GM23338 (cell line): Measurements from ENCODE around the gene FBL. TPM values are rescaled to one million over a fixed set of nuclear protein-coding genes. Genes with fewer than 3 reads are reported as not detected.
A peak's percentile ranks its signal among the peaks of the same experiment; 100 is the strongest.
"Not testable (repeated sequence)": the region's sequence is repeated elsewhere in the genome, so short reads cannot be mapped to it uniquely, and the experiment has no call there.

ENCODE experiments used
- ATAC-seq: fragments of 200-7000 bp; cut with Tn5 transposase; 3 replicates; pipeline ENCODE4 v1.9.1; 2020
- DNase-seq: peaks from one replicate; pipeline ENCODE4 v3.0.0-alpha.2; 2015; ENCODE audit warnings: low spot score
- H2AFZ ChIP-seq: fragments of 200-600 bp; sonication (generic); 2 replicates; pipeline ENCODE4 v1.8.0; 2016; ENCODE audit warnings: antibody characterized with exemption, mild to moderate bottlenecking, moderate library complexity
- H3F3A ChIP-seq: fragments of 200-600 bp; sonication (generic); replicated peaks from 2 replicates; pipeline ENCODE4 v1.8.0; 2017; ENCODE audit warnings: antibody characterized with exemption, mixed run types, low read depth
- H3K27ac ChIP-seq: fragments of 200-600 bp; sonication (generic); 2 replicates; pipeline ENCODE4 v1.6.1; 2016; ENCODE audit warnings: low read depth
- H3K27me3 ChIP-seq: fragments of 200-600 bp; sonication (generic); 2 replicates; pipeline ENCODE4 v1.8.0; 2016; ENCODE audit warnings: mild to moderate bottlenecking, mixed run types, moderate library complexity; ENCODE audit not compliant: insufficient read depth
- H3K36me3 ChIP-seq: fragments of 200-600 bp; sonication (generic); 2 replicates; pipeline ENCODE4 v1.8.0; 2016; ENCODE audit warnings: mild to moderate bottlenecking; ENCODE audit not compliant: insufficient read depth
- H3K4me1 ChIP-seq: fragments of 200-600 bp; sonication (generic); 2 replicates; pipeline ENCODE4 v1.8.0; 2016; ENCODE audit warnings: mild to moderate bottlenecking, moderate library complexity; ENCODE audit not compliant: insufficient read depth
- H3K4me2 ChIP-seq: fragments of 200-600 bp; sonication (generic); 2 replicates; pipeline ENCODE4 v1.7.1; 2017; ENCODE audit warnings: mixed run types
- H3K4me3 ChIP-seq: fragments of 200-600 bp; sonication (generic); 2 replicates; pipeline ENCODE4 v1.6.1; 2016; ENCODE audit warnings: mixed run types
- H3K79me2 ChIP-seq: fragments of 200-600 bp; sonication (generic); replicated peaks from 2 replicates; pipeline ENCODE4 v1.8.0; 2017; ENCODE audit warnings: mild to moderate bottlenecking; ENCODE audit not compliant: insufficient read depth
- H3K9me2 ChIP-seq: fragments of 200-600 bp; sonication (generic); 2 replicates; pipeline ENCODE4 v1.8.0; 2017; ENCODE audit not compliant: insufficient read depth
- H4K20me1 ChIP-seq: fragments of 200-600 bp; sonication (generic); replicated peaks from 2 replicates; pipeline ENCODE4 v1.8.0; 2017; ENCODE audit warnings: mild to moderate bottlenecking; ENCODE audit not compliant: insufficient read depth
- H3K27ac Mint-ChIP-seq: 2 replicates; pipeline ENCODE4 v1.8.0; 2020; ENCODE audit warnings: inconsistent platforms, mild to moderate bottlenecking, moderate library complexity, mixed read lengths
- H3K27me3 Mint-ChIP-seq: 3 replicates; pipeline ENCODE4 v1.8.0; 2022; ENCODE audit warnings: low read depth, mild to moderate bottlenecking, moderate library complexity, mixed read lengths, inconsistent platforms; ENCODE audit not compliant: insufficient read depth, poor library complexity
- H3K36me3 Mint-ChIP-seq: 3 replicates; pipeline ENCODE4 v1.8.0; 2021; ENCODE audit warnings: low read depth, mild to moderate bottlenecking, inconsistent platforms, moderate library complexity, mixed read lengths
- H3K4me1 Mint-ChIP-seq: 3 replicates; pipeline ENCODE4 v1.8.0; 2020; ENCODE audit warnings: mild to moderate bottlenecking, inconsistent platforms, mixed read lengths
- H3K4me3 Mint-ChIP-seq: 3 replicates; pipeline ENCODE4 v1.8.0; 2021; ENCODE audit warnings: moderate library complexity, mild to moderate bottlenecking, inconsistent platforms, mixed read lengths
- H3K9me3 Mint-ChIP-seq: 3 replicates; pipeline ENCODE4 v1.8.0; 2020; ENCODE audit warnings: moderate library complexity, mild to moderate bottlenecking, inconsistent platforms, mixed read lengths
- polyA plus RNA-seq: library from polyadenylated mRNA; unstranded; fragments of >200 nt; fragmentation: Nextera tagmentation; extraction: Ambion mirVana; gene quantifications from 2 replicates; pipeline ENCODE4 v1.2.1, GENCODE V29; 2016
- total RNA-seq: library from RNA; depleted of rRNA; stranded (reverse); fragments of >200 nt; shearing (Covaris generic); gene quantifications from 2 replicates; pipeline ENCODE4 v1.2.3, GENCODE V29; 2014
- TF ChIP-seq, protein P1 (sequence below), 2 experiments: fragments of 200-600 bp in 1 of 2; sonication (generic) in 1 of 2; conservative IDR thresholded peaks; 2 replicates each; pipeline versions ENCODE4 v1.5.1 to v1.6.1; 2016 to 2017; ENCODE audit warnings: antibody characterized with exemption in 2 of 2, low read depth in 2 of 2, mild to moderate bottlenecking in 2 of 2, moderate library complexity in 1 of 2

The FBL gene
- total and polyA plus RNA-seq, 2 experiments from 2014 or later: 403 to 553 TPM

DNA sequence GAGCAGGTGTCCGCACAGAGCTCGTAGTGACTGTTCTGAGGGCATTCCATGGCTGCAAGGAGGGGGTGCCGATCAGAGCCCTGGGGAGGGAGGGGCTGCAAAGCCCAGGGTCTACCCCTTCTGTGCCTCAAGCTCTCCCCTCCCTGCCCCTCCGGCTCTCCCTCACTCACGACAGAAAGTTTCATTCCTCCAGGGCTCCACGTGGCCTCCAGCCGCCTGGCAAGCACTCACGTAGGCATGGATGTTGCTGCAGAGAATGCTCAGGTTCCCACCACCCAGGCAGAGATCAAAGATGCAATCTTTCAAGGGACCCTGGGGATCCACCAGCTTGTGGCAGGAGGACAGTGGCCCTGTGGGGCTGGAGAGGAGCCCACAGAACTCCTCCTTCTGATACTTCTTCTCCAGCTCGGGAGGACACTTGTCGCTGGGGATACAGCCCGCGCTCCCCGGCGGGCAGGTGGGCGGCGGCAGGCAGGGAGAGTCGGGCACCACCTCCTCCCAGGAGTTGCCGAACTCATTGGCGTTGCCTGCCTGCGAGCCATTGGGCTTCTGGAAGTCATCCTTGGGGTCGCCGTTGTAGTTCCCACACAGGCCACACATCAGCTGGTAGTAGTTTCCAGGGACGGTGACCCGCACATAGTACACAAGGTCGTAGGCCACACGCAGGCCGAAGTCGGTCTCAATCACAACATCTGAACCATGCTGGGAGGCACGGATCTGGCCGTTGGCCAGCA is 39.8 kb upstream of the FBL start:
- H3K9me2 ChIP-seq, H2AFZ ChIP-seq, H4K20me1 ChIP-seq, H3K27me3 Mint-ChIP-seq, H3K4me1 ChIP-seq, H3K27ac ChIP-seq, H3K4me2 ChIP-seq, H3K36me3 Mint-ChIP-seq, H3K27me3 ChIP-seq, H3K36me3 ChIP-seq, H3K79me2 ChIP-seq, H3K4me3 ChIP-seq, H3K4me1 Mint-ChIP-seq, H3K4me3 Mint-ChIP-seq, H3K27ac Mint-ChIP-seq, H3F3A ChIP-seq, DNase-seq, H3K9me3 Mint-ChIP-seq: not testable (repeated sequence)
- peak; percentile 22; the same call in 2 of the 3 replicates for ATAC-seq

DNA sequence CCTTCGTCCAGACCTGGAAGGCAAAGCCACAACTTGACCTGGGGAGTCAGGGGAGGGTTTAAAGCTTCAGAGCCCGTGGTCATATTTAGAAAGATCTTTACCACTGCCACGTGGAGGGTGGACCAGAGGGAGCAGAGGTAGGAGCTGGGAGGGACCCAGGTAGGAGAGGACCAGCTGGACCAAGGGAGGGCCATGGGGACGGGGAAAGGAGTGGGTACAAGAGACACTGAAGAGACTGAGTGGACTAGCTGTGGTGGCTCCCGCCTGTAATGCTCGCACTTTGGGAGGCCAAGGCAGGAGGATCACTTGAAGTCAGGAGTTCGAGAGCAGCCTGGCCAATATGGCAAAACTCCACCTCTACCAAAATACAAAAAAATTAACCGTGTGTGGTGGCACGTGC is 38.5 kb upstream of the FBL start:
- not testable (repeated sequence) for H3K4me3 ChIP-seq, H3K27ac ChIP-seq, H3K9me3 Mint-ChIP-seq, H3K9me2 ChIP-seq, H4K20me1 ChIP-seq, H3K27me3 ChIP-seq, H3K4me1 Mint-ChIP-seq, H3F3A ChIP-seq, H3K79me2 ChIP-seq, ATAC-seq, H3K4me2 ChIP-seq, H3K4me1 ChIP-seq, H3K27ac Mint-ChIP-seq, H3K27me3 Mint-ChIP-seq, H3K36me3 Mint-ChIP-seq, H3K36me3 ChIP-seq, H2AFZ ChIP-seq, H3K4me3 Mint-ChIP-seq, DNase-seq

DNA sequence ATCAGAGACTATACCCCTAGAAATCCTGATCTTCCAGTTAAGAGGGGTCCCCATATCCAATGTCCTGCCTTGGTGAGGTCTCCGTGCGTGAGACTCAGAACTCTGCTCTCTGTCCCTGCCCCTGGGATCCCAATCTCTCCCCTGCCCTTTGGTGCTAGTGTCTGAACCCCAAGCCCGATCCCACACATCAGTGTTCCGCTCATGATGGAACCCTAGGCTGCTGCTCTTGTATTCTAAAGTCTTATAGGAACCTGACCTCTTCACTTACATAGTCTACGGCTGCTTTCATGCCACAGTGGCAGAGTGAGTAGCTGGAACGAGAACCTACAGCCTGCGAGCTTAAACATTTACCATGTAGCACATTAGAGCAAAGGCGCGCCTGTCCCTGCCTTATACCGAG is 36.5 kb upstream of the FBL start:
- not testable (repeated sequence) for H3F3A ChIP-seq, H2AFZ ChIP-seq, H4K20me1 ChIP-seq, H3K36me3 ChIP-seq, H3K27me3 ChIP-seq, H3K9me2 ChIP-seq, H3K4me3 ChIP-seq, H3K4me1 ChIP-seq, H3K27me3 Mint-ChIP-seq, ATAC-seq, DNase-seq, H3K27ac Mint-ChIP-seq, H3K4me2 ChIP-seq, H3K79me2 ChIP-seq, H3K36me3 Mint-ChIP-seq, H3K27ac ChIP-seq, H3K4me3 Mint-ChIP-seq, H3K4me1 Mint-ChIP-seq, H3K9me3 Mint-ChIP-seq

DNA sequence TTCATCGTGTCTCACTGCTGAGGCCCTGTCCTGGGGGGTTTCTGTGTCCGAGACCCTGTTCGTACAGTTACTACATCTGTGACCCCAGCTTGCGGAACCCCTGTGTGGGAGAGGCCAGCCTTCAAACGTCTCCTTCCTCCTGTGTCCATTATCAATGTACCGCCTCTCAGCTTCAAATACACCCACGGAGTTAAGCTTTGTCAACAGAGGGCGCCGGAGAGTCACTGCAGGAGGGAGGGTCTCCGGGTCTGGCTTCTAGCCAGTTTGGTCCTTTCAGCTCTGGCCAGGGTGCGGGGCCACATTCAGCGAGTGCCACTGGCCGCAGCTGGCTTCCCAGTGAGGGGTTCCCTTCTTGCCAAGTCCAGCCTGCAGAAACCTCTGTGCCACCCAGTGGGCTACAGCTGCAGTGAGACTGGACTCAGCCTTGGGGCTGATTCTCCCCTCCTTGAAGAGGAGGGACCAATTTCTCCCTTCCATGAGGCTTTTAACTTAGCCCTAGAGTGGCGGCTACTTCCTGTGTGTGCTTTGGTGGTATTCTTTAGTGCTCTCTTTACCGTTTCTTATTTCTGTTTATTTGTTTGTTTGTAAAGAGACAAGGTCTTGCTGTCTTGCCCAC is 35.4 kb upstream of the FBL start:
- H3K4me1 Mint-ChIP-seq, H3K36me3 Mint-ChIP-seq, H3K27me3 ChIP-seq, H3K79me2 ChIP-seq, H3K4me3 Mint-ChIP-seq, H3K36me3 ChIP-seq, H3K9me3 Mint-ChIP-seq, H3K4me3 ChIP-seq, H3K27ac ChIP-seq, H3K4me1 ChIP-seq, H3K9me2 ChIP-seq, H4K20me1 ChIP-seq, H3K4me2 ChIP-seq, H2AFZ ChIP-seq, H3K27ac Mint-ChIP-seq, H3K27me3 Mint-ChIP-seq, H3F3A ChIP-seq: not testable (repeated sequence)
- peak; percentile 92 for ATAC-seq
- DNase-seq: peak; percentile 87
- TF ChIP-seq, protein P1, sequence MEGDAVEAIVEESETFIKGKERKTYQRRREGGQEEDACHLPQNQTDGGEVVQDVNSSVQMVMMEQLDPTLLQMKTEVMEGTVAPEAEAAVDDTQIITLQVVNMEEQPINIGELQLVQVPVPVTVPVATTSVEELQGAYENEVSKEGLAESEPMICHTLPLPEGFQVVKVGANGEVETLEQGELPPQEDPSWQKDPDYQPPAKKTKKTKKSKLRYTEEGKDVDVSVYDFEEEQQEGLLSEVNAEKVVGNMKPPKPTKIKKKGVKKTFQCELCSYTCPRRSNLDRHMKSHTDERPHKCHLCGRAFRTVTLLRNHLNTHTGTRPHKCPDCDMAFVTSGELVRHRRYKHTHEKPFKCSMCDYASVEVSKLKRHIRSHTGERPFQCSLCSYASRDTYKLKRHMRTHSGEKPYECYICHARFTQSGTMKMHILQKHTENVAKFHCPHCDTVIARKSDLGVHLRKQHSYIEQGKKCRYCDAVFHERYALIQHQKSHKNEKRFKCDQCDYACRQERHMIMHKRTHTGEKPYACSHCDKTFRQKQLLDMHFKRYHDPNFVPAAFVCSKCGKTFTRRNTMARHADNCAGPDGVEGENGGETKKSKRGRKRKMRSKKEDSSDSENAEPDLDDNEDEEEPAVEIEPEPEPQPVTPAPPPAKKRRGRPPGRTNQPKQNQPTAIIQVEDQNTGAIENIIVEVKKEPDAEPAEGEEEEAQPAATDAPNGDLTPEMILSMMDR (conservative IDR thresholded peaks at IDR 0.05; ENCODE audit: low read depth in 2 of 2): peak; percentile 40 to 72

DNA sequence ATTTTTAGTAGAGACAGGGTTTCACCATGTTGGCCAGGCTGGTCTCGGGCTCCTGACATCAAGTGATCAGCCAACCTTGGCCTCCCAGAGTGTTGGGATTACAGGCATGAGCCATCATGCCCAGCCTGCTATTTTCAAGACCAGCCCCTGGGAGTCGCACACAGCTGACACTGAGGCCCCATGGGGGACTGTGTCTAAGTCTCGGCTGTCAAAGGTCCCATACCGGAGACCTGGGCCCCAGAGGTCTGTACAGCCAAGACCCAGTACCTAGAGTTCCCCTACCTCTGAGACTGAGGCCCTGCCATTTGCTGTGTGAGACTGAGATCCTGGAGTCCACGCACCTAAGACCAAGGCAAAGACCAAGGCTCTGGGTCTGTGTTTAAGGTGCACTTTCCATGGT is 34.1 kb upstream of the FBL start:
- H3K9me2 ChIP-seq, ATAC-seq, H4K20me1 ChIP-seq, H3K27me3 Mint-ChIP-seq, H3K79me2 ChIP-seq, H3K4me1 Mint-ChIP-seq, H3K4me1 ChIP-seq, H3K4me3 ChIP-seq, H3K27me3 ChIP-seq, H3K27ac Mint-ChIP-seq, H3K27ac ChIP-seq, H3K4me2 ChIP-seq, DNase-seq, H3K36me3 Mint-ChIP-seq, H3K9me3 Mint-ChIP-seq, H3F3A ChIP-seq, H3K4me3 Mint-ChIP-seq, H3K36me3 ChIP-seq, H2AFZ ChIP-seq: not testable (repeated sequence)

DNA sequence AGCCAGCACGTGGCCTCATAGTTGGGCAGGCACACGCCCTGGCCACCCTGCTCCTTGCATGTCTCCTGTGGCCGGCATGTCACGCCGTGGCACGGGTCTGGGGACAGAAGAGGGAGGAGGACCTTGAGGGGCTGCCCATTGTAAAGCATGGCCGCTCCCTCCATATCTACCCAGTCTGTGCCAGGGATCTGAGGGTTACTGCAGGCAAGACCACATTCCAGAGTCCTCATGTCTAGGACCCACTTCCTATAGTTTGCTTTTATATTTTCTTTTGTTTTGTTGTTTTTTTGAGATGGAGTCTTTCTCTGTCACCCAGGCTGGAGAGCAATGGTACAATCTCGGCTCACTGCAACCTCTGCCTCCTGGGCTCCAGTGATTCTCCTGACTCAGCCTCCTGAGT is 33.6 kb upstream of the FBL start:
- H3K4me3 Mint-ChIP-seq, H3F3A ChIP-seq: not testable (repeated sequence)

More for the DNA sequence above, 33.6 kb upstream of the FBL start:
- H3K27ac ChIP-seq, H3K4me2 ChIP-seq, H3K27me3 ChIP-seq, H3K36me3 ChIP-seq, H3K27me3 Mint-ChIP-seq, H3K9me2 ChIP-seq, H4K20me1 ChIP-seq, H3K9me3 Mint-ChIP-seq, H3K79me2 ChIP-seq, H3K4me1 ChIP-seq, H3K4me1 Mint-ChIP-seq, H3K36me3 Mint-ChIP-seq, H3K4me3 ChIP-seq, H2AFZ ChIP-seq, ATAC-seq, DNase-seq, H3K27ac Mint-ChIP-seq: not testable (repeated sequence)
